ENCODE data around the gene NELL2.

Gene NELL2

DNA sequence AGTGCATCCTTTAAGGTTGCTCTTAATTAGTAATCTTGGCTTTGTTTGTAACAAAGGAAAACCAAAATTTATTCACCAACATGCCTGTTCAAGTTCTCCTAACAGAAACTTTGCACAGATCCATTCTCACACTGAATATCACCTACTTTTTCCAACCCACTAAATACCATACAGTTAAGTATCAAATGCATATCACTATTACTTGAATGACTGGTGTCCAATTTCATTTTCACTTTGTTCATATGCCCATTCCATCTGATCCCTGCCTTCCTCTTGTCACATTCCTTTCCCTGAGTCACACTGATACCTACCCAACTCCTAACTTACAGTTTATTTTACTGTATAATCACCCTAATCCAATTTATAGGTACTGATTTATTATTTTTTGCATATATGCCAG, 286.4 kb downstream of the NELL2 start:
- no peak for DNase-seq

GRCh38 chr12:44588651-44589050, 287.5 kb downstream of the NELL2 start:
- DNase-seq, result no peak

DNA sequence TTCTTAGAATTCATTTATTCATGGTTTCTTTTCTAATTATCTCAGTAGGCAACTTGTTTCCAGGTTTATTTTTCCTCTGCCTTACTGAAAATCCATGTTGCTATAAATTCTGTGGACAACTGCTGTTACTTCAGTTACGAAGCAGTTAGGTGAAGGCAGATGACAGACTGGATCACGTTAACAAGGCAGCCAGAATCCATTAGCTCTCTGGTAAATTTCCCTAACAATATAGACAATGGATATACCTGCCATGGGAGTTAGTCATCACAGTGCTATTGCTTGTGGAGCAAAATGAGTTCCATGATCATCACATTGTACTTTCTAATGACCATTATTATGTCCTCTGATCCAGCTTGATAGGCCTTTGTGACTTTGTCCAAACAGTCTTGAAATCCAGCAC, 291.5 kb downstream of the NELL2 start:
- no peak for DNase-seq

DNA sequence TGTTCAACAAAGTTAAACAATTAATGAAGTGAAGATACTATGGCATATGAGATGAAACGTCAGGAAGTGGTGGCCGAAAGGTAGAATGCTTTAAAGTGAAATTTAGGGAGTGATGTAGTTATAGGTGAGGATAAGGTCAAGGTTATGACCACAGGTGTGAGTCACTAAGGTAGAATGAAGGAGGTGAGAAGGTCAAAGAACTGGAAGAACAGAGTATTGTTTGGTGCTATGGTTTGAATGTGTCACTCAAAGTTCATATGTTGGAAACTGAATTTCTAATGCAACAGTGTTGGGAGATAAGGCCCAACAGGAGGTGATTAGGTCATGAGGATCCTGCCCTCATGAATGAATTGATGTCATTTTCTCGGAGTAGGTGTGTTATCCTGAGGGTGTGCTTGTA, 293.6 kb downstream of the NELL2 start:
- no peak for DNase-seq

DNA sequence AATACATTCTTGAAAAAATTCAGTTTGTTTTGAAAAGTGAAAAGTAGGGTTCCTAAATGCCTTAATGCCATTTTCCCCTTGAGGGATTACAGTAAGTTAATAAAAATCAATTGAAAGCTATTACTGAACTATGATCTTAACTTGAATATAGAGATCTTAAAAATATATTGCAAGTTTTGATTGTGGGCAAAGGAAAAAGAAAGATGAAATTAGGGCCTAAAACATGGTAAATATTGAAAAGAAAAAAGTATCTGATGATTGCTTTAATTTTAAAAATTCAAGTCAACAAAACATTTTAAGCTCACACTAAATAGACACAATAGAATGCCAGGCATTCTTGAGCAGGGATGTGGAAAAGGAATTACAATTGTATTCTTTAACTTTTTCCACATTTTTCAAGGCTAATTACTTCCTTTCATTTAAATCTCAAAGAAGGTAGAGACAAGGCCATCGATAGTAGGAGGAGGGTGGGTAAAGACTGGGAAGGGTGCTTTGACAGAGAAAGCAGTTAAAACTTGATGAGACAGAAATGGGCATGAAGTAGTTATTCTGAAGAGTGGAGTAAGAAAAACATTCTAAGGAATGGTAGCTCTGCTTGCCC, 294.4 kb downstream of the NELL2 start:
- no peak for DNase-seq

DNA sequence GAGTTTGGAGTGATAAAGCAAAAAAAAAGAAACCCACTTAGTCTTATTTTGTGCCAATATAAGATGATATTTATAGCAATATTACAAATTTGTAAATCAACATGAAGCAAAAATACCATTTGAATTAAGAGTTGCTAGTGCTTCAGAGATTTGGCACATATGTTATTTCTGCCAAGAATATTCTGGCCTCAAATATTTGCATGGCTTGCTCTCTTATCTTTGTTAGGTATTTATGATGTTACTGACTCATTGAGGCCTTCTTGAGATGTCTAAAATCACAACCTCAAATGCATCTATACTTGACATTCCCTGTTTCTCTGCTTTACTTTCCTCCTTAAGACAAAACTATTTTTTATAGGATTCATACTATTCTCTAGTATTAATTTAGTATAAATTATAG, 301.5 kb downstream of the NELL2 start:
- no peak for DNase-seq

DNA sequence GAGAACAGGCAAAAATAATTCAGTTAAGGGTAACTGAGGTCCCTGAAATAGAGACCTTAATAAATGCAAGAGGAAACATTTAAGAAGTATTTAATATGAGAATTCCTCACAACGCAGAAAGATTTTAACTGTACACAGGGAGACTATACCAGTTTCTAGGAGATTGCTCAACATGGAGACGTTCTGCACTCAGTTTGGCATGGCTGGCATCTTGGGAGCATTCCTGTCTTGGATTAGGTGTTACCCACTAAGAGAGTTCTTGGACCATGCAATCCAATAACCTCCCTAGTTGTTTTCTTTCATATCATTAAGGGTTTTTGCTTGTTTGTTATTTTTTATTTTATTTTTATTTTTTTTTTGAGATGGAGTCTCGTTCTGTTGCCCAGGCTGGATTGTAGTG, 302.4 kb downstream of the NELL2 start:
- DNase-seq, result no peak

- DNase-seq, result no peak
Observed at GRCh38 chr12:44571006-44571550, 305.0 kb downstream of the NELL2 start.

DNA sequence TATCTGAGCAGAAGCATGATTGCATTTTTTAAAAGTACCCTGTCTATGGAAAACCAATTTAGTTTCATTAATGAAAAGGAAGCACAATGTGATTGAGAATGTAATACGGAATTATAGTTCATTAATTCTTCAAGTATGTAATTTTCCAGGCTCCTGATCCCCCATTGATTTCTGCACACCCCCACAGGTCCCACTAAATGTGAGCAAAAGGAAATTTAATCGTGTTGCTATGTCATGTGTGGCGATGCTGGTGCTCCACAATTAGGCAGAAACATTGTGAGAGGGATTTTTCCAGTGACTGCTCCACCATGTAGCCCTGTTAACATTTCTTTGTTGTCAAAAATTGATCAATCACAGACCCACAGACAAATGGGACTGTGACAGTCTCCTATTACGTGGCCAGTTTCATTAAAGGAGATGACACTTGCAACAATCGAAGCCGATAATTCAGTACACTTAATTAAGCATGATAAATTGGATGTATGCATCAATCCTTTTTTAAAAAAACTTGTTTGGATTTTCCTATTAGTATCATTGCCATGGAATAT, 306.0 kb downstream of the NELL2 start:
- DNase-seq, result no peak

GRCh38 chr12:44565163-44565562, 311.0 kb downstream of the NELL2 start:
- no peak for DNase-seq

GRCh38 chr12:44563486-44563885, 312.6 kb downstream of the NELL2 start:
- DNase-seq, result no peak

DNA sequence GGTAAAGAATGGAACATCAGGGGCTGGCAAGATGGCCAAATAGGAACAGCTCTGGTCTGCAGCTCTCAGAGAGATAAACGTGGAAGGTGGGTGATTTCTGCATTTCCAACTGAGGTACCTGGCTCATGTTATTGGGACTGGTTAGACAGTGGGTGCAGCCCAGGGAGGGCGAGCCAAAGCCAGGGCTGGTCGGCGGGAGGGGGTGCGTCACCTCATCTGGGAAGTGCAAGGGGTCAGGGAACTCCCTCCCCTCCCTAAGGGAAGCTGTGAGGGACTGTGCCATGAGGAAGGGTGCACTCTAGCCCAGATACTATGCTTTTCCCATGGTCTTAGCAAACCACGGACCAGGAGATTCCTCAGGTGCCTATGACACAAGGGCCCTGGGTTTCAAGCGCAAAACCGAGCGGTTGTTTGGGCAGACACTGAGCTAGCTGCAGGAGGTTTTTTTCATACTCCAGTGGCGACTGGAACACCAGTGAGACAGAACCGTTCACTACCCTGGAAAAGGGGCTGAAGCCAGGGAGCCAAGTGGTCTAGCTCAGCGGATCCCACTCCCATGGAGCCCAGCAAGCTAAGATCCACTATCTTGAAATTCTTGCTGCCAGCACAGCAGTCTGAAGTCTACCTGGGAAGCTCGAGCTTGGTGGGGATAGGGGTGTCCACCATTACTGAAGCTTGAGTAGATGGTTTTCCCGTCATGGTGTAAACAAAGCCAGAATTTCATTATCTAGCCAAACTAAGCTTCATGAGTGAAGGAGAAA, 317.6 kb downstream of the NELL2 start:
- DNase-seq, result no peak

DNA sequence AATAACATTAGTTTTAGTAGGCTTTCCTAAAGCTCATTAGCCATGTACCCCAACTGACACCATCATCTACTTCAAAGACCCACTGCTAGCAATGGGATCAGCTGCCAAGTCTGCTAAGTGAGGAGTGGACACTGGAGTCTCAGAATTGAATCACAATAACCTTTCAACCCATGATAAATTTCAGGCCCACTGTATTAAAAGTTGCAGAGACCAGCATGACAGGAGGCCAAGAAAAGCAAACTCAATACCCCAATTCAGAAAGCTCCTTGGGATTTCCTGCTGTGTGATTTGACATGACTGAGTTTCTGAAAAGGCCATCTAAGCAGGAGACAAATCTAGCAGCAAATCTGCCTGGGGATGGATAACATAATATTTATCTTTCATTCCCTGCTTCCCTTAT, 320.7 kb downstream of the NELL2 start:
- DNase-seq, result no peak

DNA sequence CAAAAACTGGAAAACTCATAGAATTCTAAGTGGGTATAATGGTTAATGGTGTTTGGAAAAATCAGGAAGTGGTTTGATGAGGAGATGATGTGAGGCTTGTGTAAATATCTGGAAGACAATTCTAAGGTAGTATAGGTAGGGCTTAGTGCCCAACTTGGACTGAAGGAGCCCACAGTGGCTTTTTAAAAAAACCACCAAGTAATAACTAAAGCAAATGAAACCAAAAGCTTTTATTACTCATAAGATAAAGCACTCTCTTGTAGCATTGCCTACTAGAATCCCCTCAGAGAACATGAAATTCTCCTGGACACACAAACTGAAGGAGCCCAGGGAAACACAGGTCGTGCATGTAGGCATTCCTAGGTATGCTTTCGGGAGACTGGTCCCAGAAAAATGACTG, 324.5 kb downstream of the NELL2 start:
- DNase-seq, result no peak

DNA sequence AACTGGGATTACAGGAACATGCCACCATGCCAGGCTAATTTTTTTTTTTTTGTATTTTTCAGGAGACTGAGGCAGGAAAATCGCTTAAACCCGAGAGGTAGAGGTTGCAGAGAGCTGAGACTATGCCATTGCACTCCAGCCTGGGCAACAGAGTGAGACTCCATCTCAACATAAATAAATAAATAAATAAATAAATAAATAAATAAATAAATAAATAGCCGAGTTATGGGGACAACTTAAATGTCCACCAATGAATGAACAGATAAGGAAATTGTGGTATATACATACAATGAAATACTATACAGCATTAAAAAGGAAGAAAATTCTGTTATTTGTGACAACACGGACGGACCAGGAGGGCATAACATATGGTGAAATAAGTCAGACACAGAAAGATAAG, 325.7 kb downstream of the NELL2 start:
- no peak for DNase-seq

DNA sequence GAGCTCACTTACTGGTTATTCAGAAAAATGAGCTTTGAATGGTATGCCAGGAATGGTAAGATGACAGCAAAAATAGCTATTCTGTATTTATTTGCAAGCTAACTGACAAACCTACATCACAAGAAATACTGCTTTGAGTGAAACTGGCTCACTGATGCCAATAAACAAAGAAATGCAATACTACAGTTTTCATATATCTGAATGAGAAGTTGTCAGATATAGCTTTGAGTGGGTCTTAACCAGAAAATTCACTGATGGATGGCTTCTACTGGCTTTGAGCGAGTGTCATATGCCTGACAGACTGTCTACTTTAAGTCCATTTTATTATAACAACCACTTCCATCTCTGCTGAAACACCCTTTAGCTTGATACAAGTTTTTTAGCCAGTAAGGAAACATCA, 330.1 kb downstream of the NELL2 start:
- DNase-seq, result no peak

GRCh38 chr12:44544018-44544417, 332.1 kb downstream of the NELL2 start:
- DNase-seq, result no peak

DNA sequence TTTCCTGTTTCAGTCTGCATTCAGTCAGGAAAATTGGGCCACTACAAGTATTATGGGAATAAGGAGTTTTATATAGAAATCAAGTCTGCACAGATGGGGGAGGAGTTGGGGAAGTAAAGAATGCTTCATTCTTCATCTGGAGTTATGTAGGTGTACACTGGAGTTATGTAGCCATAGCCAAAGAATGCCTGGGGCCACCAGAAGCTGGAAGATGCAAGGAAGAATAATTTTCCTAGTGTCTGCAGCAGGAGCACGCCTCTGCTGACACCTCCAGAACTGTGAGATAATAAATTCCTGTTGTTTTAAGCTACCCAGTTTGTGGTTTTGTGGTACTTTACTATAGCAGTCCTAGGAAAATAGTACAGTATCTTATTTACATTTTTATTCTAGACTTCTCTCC, 333.4 kb downstream of the NELL2 start:
- no peak for DNase-seq

GRCh38 chr12:44537354-44537753, 338.8 kb downstream of the NELL2 start:
- DNase-seq, result no peak

DNA sequence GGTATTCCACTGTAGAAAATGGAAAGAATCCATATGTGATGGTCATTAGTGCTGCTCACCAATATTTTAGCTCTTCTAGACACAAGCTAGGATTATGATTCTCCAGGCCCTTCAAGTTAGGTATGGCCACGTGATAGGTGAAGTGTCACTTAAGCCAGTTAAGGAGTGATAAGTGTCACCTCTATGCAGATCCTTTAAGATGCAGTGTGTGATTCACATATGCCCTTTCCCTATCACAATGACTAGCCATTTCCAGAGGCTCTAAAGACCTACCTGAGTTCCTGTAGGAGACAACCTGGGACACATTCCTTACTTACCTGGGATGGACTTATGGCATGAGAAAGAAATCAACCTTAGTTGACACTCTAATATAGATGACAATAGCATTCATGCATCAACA, 343.2 kb downstream of the NELL2 start:
- DNase-seq, result no peak

DNA sequence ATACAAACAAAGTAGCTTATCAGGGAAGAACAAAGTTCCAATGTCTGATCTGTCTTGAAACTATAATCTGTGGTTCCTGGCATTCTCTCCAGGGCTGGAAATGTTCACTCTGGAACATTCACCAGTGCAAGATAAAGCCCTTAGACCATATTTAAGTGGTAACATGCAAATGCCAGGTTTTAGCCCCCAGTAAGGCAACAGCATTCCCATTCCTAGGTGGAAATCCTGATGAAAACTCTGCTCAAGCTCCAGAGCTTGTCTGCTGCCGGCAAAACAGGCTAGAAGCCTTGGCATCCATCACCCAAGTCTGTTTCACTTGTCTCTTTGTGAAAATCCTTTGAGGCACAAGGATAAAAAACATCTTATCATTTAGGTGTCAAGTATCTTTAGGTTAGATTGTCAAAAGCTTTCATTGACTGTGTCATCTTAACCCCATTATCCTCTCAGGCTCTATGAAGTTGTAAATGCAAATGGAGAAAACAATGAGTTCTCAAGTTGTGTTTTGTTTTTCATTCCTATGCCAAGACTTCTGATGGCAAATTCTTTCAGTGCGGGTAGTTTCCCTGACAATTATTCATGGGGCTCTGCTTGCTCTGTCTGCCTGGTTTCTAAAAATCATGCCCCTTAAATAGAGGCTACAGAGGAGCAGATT, 344.7 kb downstream of the NELL2 start:
- DNase-seq, result no peak

GRCh38 chr12:44526655-44527182, 349.4 kb downstream of the NELL2 start:
- DNase-seq, result no peak

- DNase-seq, result no peak
Observed at GRCh38 chr12:44525806-44526654, 350.1 kb downstream of the NELL2 start.

Measured in stimulated activated CD4-positive, alpha-beta T cell treated with anti-CD3 and anti-CD28 coated beads, Interleukin-4, amount 100 ng/mL, for 24 hours (primary cell).